Measurements from ENCODE around the gene CLK2.

CLK2 gene

GRCh38 chr1:155261493-155261851 lies 11.8 kb downstream of the CLK2 start:
- TF ChIP-seq PAX5 (IDR thresholded peaks at IDR 0.05; ENCODE audit: insufficient read depth, low read length, severe bottlenecking) (no peak), POLR2A (IDR thresholded peaks at IDR 0.05; ENCODE audit: low read depth, low read length) (no peak), POU2F2 (IDR thresholded peaks at IDR 0.05; ENCODE audit: low read depth, low read length) (no peak), TAF1 (IDR thresholded peaks at IDR 0.05; ENCODE audit: low read depth, low read length) (no peak), POLR2AphosphoS5 (IDR thresholded peaks at IDR 0.05; ENCODE audit: low read depth, low read length) (no peak), SPI1 (IDR thresholded peaks at IDR 0.05; ENCODE audit: low read depth, low read length) (no peak)
- no peak for DNase-seq (ENCODE audit: insufficient read length, low spot score)
- FAIRE-seq, result no peak

- FAIRE-seq (no peak), DNase-seq (ENCODE audit: insufficient read length, low spot score) (no peak)
Observed at GRCh38 chr1:155260276-155260675, 13.0 kb downstream of the CLK2 start.

GRCh38 chr1:155256058-155256852 lies 17.0 kb downstream of the CLK2 start:
- FAIRE-seq (no peak), DNase-seq (ENCODE audit: insufficient read length, low spot score) (no peak)
- TF ChIP-seq POLR2A (IDR thresholded peaks at IDR 0.05; ENCODE audit: low read depth, low read length), result 0 out of 2 replicates have a peak, but pooled peaks have one; percentile 53
- TF ChIP-seq POU2F2 (IDR thresholded peaks at IDR 0.05; ENCODE audit: low read depth, low read length), result no peak

More at GRCh38 chr1:155260276-155260675, 13.0 kb downstream of the CLK2 start:
- no peak for TF ChIP-seq POLR2AphosphoS5 (IDR thresholded peaks at IDR 0.05; ENCODE audit: low read depth, low read length)
- TF ChIP-seq POU2F2 (IDR thresholded peaks at IDR 0.05; ENCODE audit: low read depth, low read length), result no peak
- no peak for TF ChIP-seq SPI1 (IDR thresholded peaks at IDR 0.05; ENCODE audit: low read depth, low read length)
- TF ChIP-seq POLR2A (IDR thresholded peaks at IDR 0.05; ENCODE audit: low read depth, low read length), result no peak

- TF ChIP-seq POU2F2 (IDR thresholded peaks at IDR 0.05; ENCODE audit: low read depth, low read length) (no peak), POLR2AphosphoS5 (IDR thresholded peaks at IDR 0.05; ENCODE audit: low read depth, low read length) (peak; percentile 48; the same call in 1 of the 2 replicates), POLR2A (IDR thresholded peaks at IDR 0.05; ENCODE audit: low read depth, low read length) (peak; percentile 39; the same call in 1 of the 2 replicates), TAF1 (IDR thresholded peaks at IDR 0.05; ENCODE audit: low read depth, low read length) (0 out of 2 replicates have a peak, but pooled peaks have one; percentile 32), PAX5 (IDR thresholded peaks at IDR 0.05; ENCODE audit: insufficient read depth, low read length, severe bottlenecking) (no peak), SPI1 (IDR thresholded peaks at IDR 0.05; ENCODE audit: low read depth, low read length) (no peak)
- DNase-seq (ENCODE audit: insufficient read length, low spot score) (peak; percentile 94), FAIRE-seq (peak; percentile 94)
Observed at GRCh38 chr1:155255243-155256007, 17.9 kb downstream of the CLK2 start, which contains the start of gene ENTREP3. TSS of gene ENTREP3 (minus strand) at chr1:155255483. CDS start at chr1:155254877, 606 bp downstream.

- DNase-seq (ENCODE audit: insufficient read length, low spot score), result no peak
- no peak for FAIRE-seq
- no peak for TF ChIP-seq POLR2AphosphoS5 (IDR thresholded peaks at IDR 0.05; ENCODE audit: low read depth, low read length)
Observed at GRCh38 chr1:155254714-155255242, 18.5 kb downstream of the CLK2 start.

- DNase-seq (ENCODE audit: insufficient read length, low spot score) (no peak), FAIRE-seq (no peak)
- TF ChIP-seq TAF1 (IDR thresholded peaks at IDR 0.05; ENCODE audit: low read depth, low read length) (no peak), POLR2A (IDR thresholded peaks at IDR 0.05; ENCODE audit: low read depth, low read length) (no peak), SPI1 (IDR thresholded peaks at IDR 0.05; ENCODE audit: low read depth, low read length) (no peak), POU2F2 (IDR thresholded peaks at IDR 0.05; ENCODE audit: low read depth, low read length) (no peak), POLR2AphosphoS5 (IDR thresholded peaks at IDR 0.05; ENCODE audit: low read depth, low read length) (no peak), PAX5 (IDR thresholded peaks at IDR 0.05; ENCODE audit: insufficient read depth, low read length, severe bottlenecking) (no peak)
Observed at GRCh38 chr1:155254228-155254713, 19.0 kb downstream of the CLK2 start.

- no peak for DNase-seq (ENCODE audit: insufficient read length, low spot score)
- TF ChIP-seq POU2F2 (IDR thresholded peaks at IDR 0.05; ENCODE audit: low read depth, low read length) (no peak), SPI1 (IDR thresholded peaks at IDR 0.05; ENCODE audit: low read depth, low read length) (peak; percentile 21; the same call in 1 of the 2 replicates), POLR2A (IDR thresholded peaks at IDR 0.05; ENCODE audit: low read depth, low read length) (no peak)
- FAIRE-seq, result peak; percentile 40
Observed at GRCh38 chr1:155253797-155254196, 19.5 kb downstream of the CLK2 start.

- FAIRE-seq (no peak), DNase-seq (ENCODE audit: insufficient read length, low spot score) (no peak)
- TF ChIP-seq POLR2A (IDR thresholded peaks at IDR 0.05; ENCODE audit: low read depth, low read length), result no peak
- no peak for TF ChIP-seq PAX5 (IDR thresholded peaks at IDR 0.05; ENCODE audit: insufficient read depth, low read length, severe bottlenecking)
- no peak for TF ChIP-seq SPI1 (IDR thresholded peaks at IDR 0.05; ENCODE audit: low read depth, low read length)
- no peak for TF ChIP-seq TAF1 (IDR thresholded peaks at IDR 0.05; ENCODE audit: low read depth, low read length)
- TF ChIP-seq POLR2AphosphoS5 (IDR thresholded peaks at IDR 0.05; ENCODE audit: low read depth, low read length), result no peak
- no peak for TF ChIP-seq POU2F2 (IDR thresholded peaks at IDR 0.05; ENCODE audit: low read depth, low read length)
Observed at GRCh38 chr1:155253208-155253607, 20.1 kb downstream of the CLK2 start.

GRCh38 chr1:155251566-155251965 lies 21.7 kb downstream of the CLK2 start:
- no peak for DNase-seq (ENCODE audit: insufficient read length, low spot score)
- TF ChIP-seq TAF1 (IDR thresholded peaks at IDR 0.05; ENCODE audit: low read depth, low read length), result no peak
- no peak for TF ChIP-seq POLR2A (IDR thresholded peaks at IDR 0.05; ENCODE audit: low read depth, low read length)
- no peak for TF ChIP-seq PAX5 (IDR thresholded peaks at IDR 0.05; ENCODE audit: insufficient read depth, low read length, severe bottlenecking)
- TF ChIP-seq POLR2AphosphoS5 (IDR thresholded peaks at IDR 0.05; ENCODE audit: low read depth, low read length), result no peak
- TF ChIP-seq SPI1 (IDR thresholded peaks at IDR 0.05; ENCODE audit: low read depth, low read length), result no peak
- TF ChIP-seq POU2F2 (IDR thresholded peaks at IDR 0.05; ENCODE audit: low read depth, low read length), result no peak
- no peak for FAIRE-seq
